ENCODE data around the gene BICDL1. TPM values are rescaled to one million over a fixed set of nuclear protein-coding genes. Genes with fewer than 3 reads are reported as not detected.

Gene BICDL1
- total RNA-seq, 4 donors from 2014 or later = 0.66 to 2.4 (median 2.2) TPM; not detected in 1

- TF ChIP-seq CTCF (IDR thresholded peaks at IDR 0.05; ENCODE audit: low read depth) = no peak
Observed at GRCh38 chr12:120041386-120042231, 52.6 kb downstream of the BICDL1 start.

GRCh38 chr12:120047072-120047471 lies 58.0 kb downstream of the BICDL1 start:
- TF ChIP-seq CTCF (IDR thresholded peaks at IDR 0.05; ENCODE audit: low read depth) = no peak

GRCh38 chr12:120048263-120048662 lies 59.2 kb downstream of the BICDL1 start:
- no peak for TF ChIP-seq CTCF (IDR thresholded peaks at IDR 0.05; ENCODE audit: low read depth)

GRCh38 chr12:120049426-120049825 lies 60.4 kb downstream of the BICDL1 start:
- TF ChIP-seq CTCF (IDR thresholded peaks at IDR 0.05; ENCODE audit: low read depth) = no peak

GRCh38 chr12:120051535-120051934 lies 62.5 kb downstream of the BICDL1 start:
- TF ChIP-seq CTCF (IDR thresholded peaks at IDR 0.05; ENCODE audit: low read depth) = no peak

GRCh38 chr12:120054293-120054692 lies 65.3 kb downstream of the BICDL1 start:
- TF ChIP-seq CTCF (IDR thresholded peaks at IDR 0.05; ENCODE audit: low read depth) = no peak

GRCh38 chr12:120055231-120056000 lies 66.4 kb downstream of the BICDL1 start:
- TF ChIP-seq CTCF (IDR thresholded peaks at IDR 0.05; ENCODE audit: low read depth) = no peak

All from subcutaneous adipose tissue (tissue), 4 donors.